ENCODE results near the gene EXOC4. TPM values are rescaled to one million over a fixed set of nuclear protein-coding genes. Genes with fewer than 3 reads are reported as not detected.

EXOC4 gene
- polyA plus RNA-seq, 1 experiment: 45.9 TPM

- ChIA-PET CTCF (interaction anchor here (0.7 to 1.7 kb wide), 6 partner anchors 15 to 770 kb away, joined by 3 to 9 read pairs (median 4); no protein-coding TSS in a partner anchor), POLR2A (no interaction called here)
- Histone ChIP-seq H3K27me3 (ENCODE audit: control insufficient read depth, insufficient read depth, low read length) (no peaks in the 10 kb centered on the region), H3K36me3 (ENCODE audit: control insufficient read depth, insufficient read depth, low read length) (no peaks in the 10 kb centered on the region), H3K4me3 (ENCODE audit: low read depth, low read length) (no peak overlapping the region)
- no peak for DNase-seq (ENCODE audit: low read depth)
- TF ChIP-seq CTCF (IDR thresholded peaks at IDR 0.05; ENCODE audit: insufficient read depth, low read depth, low read length): no peak
Observed at GRCh38 chr7:134016942-134017303, 764.0 kb downstream of the EXOC4 start.

GRCh38 chr7:134018306-134018705 lies 765.4 kb downstream of the EXOC4 start:
- TF ChIP-seq CTCF (IDR thresholded peaks at IDR 0.05; ENCODE audit: insufficient read depth, low read depth, low read length): no peak
- no peaks in the 10 kb centered on the region for H3K27me3 ChIP-seq (ENCODE audit: control insufficient read depth, insufficient read depth, low read length)
- no peak overlapping the region for H3K4me3 ChIP-seq (ENCODE audit: low read depth, low read length)
- no peaks in the 10 kb centered on the region for H3K36me3 ChIP-seq (ENCODE audit: control insufficient read depth, insufficient read depth, low read length)
- DNase-seq (ENCODE audit: low read depth): no peak
- ChIA-PET POLR2A (no interaction called here), CTCF (interaction anchor here (0.6 to 0.8 kb wide), 2 partner anchors 14 to 31 kb away, joined by 3 to 4 read pairs; no protein-coding TSS in a partner anchor)

GRCh38 chr7:134019251-134019650 lies 766.4 kb downstream of the EXOC4 start:
- no peak for DNase-seq (ENCODE audit: low read depth)
- CTCF ChIA-PET: interaction anchor here (0.7 to 1.7 kb wide), 2 partner anchors 8 to 122 kb away, joined by 3 to 4 read pairs; no protein-coding TSS in a partner anchor
- POLR2A ChIA-PET: no interaction called here
- Histone ChIP-seq H3K36me3 (ENCODE audit: control insufficient read depth, insufficient read depth, low read length) (no peaks in the 10 kb centered on the region), H3K27me3 (ENCODE audit: control insufficient read depth, insufficient read depth, low read length) (no peaks in the 10 kb centered on the region), H3K4me3 (ENCODE audit: low read depth, low read length) (no peak overlapping the region)
- TF ChIP-seq CTCF (IDR thresholded peaks at IDR 0.05; ENCODE audit: insufficient read depth, low read depth, low read length): no peak

GRCh38 chr7:134021836-134022235 lies 769.0 kb downstream of the EXOC4 start:
- POLR2A ChIA-PET: no interaction called here
- CTCF ChIA-PET: interaction anchor here (0.7 to 1.6 kb wide), 2 partner anchors 12 to 310 kb away, joined by 3 to 4 read pairs; no protein-coding TSS in a partner anchor
- TF ChIP-seq CTCF (IDR thresholded peaks at IDR 0.05; ENCODE audit: insufficient read depth, low read depth, low read length): no peak

GRCh38 chr7:134022286-134022911 lies 769.5 kb downstream of the EXOC4 start:
- CTCF ChIA-PET: interaction anchor here (0.7 to 1.6 kb wide), 3 partner anchors 11 to 311 kb away, joined by 3 to 5 read pairs (median 4); no protein-coding TSS in a partner anchor
- POLR2A ChIA-PET: no interaction called here
- no peak for DNase-seq (ENCODE audit: low read depth)

More at GRCh38 chr7:134021836-134022235, 769.0 kb downstream of the EXOC4 start:
- H3K4me3 ChIP-seq (ENCODE audit: low read depth, low read length): no peak overlapping the region
- H3K27me3 ChIP-seq (ENCODE audit: control insufficient read depth, insufficient read depth, low read length): no peaks in the 10 kb centered on the region
- DNase-seq (ENCODE audit: low read depth): no peak
- no peaks in the 10 kb centered on the region for H3K36me3 ChIP-seq (ENCODE audit: control insufficient read depth, insufficient read depth, low read length)

More at GRCh38 chr7:134022286-134022911, 769.5 kb downstream of the EXOC4 start:
- no peak for TF ChIP-seq CTCF (IDR thresholded peaks at IDR 0.05; ENCODE audit: insufficient read depth, low read depth, low read length)
- no peaks in the 10 kb centered on the region for H3K27me3 ChIP-seq (ENCODE audit: control insufficient read depth, insufficient read depth, low read length)
- no peaks in the 10 kb centered on the region for H3K36me3 ChIP-seq (ENCODE audit: control insufficient read depth, insufficient read depth, low read length)
- H3K4me3 ChIP-seq (ENCODE audit: low read depth, low read length): no peak overlapping the region
